ENCODE results near the gene RRAGD.

The RRAGD gene

DNA sequence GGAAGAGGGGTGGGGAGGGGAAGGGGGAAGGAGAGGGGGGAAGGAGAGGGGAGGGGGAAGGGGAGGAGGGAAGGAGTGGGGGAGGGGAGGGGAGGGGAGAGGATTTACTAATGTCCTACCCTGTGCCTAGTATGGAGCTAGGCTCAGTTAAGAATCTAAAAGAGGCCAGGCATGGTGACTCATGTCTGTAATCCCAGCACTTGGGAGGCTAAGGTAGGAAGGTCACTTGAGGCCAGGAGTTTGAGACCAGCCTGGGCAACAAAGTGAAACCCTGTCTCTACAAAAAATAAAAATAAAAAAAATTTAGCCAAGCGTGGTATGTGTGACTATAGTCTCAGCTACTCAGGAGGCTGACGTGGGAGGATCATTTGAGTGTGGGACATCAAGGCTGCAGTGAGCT lies 72.5 kb downstream of the RRAGD start:
- DNase-seq: no peak

DNA sequence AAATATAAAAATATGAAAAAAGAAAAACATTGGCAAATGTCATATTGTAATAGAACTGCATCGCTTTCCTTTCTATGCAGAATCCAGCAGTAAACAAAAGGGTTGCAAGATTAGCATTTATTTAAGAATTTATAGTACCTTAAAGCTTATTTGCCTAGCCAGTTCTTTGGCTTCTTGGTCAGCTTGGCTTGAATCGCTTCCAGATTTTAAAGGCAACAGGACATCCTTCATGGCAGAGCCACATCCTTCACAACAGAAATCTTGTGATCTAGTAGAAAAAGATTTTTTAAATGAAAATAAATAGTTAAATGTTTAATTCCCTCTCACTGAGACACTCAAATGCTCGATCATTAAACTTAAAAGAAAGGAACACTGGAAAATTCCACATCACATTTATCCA lies 76.9 kb downstream of the RRAGD start:
- no peak for DNase-seq

DNA sequence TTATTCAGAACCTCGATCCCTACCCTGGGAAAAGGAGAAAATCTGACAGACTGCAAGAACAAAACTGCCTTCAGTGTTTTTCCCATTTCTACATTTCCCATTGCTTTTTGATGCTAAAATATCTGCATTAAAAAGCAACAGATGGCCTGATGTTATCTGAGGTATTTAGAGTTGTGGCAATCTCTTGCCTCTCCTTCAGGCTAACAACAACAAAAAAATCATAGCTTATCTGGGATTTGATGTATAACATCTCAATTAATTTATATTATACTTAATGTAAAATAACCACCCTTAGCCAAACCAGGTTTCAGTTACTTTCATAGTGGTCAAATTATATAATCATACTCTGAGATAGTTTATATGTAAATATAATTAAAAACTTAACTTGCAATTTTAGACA lies 81.2 kb downstream of the RRAGD start:
- DNase-seq: no peak

DNA sequence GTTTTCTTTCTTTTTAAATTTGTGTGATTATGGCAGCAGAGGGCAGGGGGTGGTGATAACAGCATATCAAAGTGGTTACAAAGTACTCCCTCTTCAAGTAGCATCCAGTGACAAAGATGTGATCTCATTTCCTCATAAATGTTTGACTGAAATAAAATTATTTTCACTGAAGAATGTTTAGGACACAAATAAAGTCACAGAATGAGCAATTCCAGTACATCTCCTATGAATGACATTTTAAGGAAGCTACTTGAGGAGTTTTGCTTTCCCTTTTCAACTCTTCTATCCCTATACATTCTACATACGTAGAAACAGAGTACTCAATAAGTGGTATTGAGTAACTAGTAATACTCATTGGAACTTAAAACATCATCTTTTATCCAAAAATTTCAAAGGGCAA lies 83.1 kb downstream of the RRAGD start:
- DNase-seq: no peak

DNA sequence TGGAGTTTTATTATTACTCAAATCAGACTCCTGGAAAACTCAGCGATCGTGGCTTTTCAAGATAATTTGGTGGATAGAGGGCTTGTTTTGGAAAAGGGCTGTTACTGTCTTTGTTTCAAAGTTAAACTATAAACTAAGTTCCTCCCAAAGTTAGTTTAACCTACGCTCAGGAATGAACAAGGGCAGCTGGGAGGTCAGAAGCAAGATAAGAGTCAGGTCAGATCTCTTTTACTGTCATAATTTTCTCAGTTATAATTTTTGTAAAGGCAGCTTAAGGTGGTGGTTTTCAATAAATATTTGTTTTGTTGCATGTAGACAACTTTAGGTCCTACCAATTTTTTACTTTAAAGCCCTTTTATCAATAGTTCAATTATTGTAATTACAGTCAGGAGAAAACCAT lies 87.8 kb downstream of the RRAGD start:
- no peak for DNase-seq

DNA sequence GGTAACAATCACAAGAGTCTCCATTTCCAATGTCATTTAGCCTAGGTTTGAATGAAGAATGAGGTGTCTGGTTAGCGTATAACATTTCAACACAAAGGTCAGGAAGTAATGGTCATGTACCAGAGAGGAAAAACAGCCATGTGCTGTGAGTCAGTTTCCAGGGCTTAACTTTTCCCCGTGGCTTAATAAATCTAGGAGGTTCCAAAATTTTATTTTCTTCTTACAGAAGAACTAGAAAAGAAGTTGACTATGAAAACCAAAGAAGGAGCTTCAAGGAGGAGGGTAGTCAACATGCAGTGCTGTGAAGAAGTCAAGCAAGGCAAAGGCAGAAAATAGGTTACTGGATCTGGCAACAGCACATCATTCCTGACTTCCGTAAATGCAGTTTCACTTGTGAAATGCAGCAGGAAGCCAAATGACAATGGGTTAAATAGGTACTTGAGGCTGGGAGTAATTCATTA lies 88.5 kb downstream of the RRAGD start:
- no peak for DNase-seq

DNA sequence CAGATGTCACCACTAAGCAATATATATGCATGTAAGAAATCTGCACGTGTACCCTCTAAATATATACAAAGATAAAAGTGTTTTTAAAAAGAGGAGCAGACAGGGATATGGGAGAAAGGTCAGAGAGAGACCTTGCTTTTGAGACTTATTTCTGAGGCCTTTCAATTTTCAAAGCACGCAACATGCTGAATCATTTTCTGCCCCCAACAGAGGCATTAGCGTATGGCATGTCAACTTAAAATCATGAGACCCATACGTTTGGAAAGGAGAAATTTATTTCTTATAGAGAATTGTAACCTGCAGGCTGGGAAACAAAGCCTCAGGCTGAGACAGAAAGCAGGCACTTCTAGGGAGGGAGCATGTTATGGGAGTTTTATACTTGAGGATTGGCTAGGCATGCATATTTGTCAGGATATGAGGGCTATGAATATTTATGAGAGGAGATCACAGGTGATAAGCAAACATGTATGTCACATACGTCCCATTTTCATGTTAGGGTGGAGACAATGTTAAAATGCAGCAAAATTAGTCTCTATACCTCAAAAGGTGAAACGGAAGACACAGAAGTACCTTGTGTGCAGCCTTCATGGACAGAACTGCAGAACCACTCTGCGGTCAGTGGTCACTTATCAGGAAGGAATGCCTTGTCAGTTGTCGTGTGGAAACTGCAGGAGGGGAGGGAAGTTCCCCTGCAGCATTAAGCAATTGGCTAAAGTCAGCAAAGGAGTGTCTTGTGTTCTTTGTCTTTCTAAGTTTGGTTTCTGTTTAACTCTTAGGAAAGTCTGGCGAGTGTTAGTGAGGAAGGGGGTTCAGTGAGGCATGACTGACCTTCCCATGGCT lies 90.7 kb downstream of the RRAGD start:
- DNase-seq: no peak

DNA sequence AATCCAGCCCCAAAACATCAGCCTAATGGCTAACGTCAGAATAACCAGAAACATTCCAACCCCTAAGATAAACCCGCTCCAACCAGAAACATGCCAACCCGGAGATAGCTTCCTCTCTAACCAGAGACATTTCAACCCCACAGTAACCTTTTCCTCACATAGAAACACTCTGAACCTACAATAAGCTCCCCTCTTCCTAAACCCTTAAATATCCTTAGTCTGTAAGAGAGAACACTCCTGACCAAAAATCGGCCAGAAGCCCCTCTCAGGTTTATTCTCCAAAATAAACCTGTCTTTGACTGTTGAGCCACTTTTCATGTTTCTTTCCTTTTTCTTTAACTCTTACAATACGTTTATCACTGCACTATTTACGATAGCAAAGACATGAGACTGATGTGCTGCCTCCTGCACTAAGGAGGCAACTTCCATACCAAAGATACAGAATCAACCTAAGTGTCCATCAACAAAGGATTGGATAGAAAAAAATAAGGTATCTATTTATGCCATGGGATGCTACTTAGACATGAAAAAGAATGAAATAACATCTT lies 92.0 kb downstream of the RRAGD start:
- no peak for DNase-seq

DNA sequence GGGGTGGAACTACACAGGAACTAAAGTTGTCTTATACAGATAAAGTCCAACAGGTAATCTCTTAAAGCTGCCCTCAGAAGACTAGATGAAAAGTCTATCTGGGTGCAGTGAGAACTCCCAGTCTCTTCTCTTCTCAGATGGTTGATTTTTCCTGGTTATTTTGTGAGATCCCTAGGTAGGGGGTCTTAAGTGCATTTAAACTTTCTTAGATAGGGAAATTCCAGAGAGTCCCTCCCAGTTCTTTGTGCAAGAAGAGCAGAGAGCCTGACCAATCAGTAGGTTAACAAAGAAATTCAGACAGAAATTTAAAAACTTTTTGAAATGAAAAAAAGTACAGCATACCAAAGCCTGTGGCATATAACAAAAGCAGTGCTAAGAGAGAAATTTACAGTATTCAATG lies 95.0 kb downstream of the RRAGD start:
- DNase-seq: no peak

DNA sequence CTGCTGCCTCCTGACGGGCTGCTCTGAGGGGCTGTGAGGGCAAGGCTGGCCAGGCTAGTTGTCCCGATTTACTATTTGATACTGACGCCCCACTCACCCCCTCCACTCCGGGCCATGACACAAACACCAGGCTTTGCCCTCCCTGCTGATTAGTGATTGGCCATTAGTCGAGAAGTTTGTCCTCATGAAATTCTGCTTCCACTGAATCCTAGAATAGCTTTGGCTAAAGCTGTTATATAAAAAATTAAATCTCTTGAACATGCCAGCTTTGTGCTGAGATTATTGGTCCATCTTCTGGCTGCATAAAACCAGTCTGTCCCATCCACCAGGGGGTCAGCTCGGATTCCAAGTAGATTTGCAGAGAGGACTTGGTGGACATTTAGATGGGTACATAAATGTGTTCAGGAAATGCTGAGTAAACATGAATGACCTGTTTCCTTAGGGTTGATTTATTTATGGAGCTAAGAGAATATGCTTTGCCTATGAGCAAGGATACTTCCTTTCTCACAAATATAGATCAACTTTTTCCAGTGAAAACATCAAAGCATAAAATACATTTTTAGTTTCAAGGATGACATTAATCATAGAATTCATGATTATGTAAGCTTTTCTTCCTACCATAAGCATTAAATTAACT lies 96.7 kb downstream of the RRAGD start, which contains the start of gene GABRR2:
TSS of gene GABRR2 (minus strand) at position 51 of the 637 bp plus-strand sequence. CDS start 134 bp downstream, outside the sequence.
- DNase-seq: no peak

DNA sequence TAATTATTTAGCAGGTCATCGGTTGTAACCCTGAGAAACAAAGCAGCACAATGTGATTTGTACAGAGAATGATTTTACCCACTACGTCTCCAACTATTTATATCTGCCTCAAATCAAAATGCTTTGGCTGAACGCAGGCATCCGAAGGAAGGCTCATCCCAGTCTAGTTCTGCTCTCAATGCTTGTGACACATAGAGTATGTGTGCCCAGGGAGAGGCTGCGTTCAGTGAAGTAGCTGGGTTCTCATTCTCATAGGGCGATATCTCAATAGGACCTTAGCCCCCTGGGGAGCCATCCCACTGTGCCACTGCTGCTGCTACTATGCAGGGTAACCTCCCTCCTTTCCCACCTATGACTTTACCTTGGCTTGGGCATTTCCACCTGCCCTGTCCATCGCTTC lies 97.4 kb downstream of the RRAGD start:
- no peak for DNase-seq

Data from NCI-H774 (cell line).